Keratinocyte (primary cell): ENCODE measurements around the gene PPOX. TPM values are rescaled to one million over a fixed set of nuclear protein-coding genes. Genes with fewer than 3 reads are reported as not detected.

Experiments used
- DNase-seq: peaks from one replicate; pipeline ENCODE4 v3.0.0-alpha.2; 2011; ENCODE audit warnings: low read depth, missing footprints, low spot score
- FAIRE-seq: peaks from 2 replicates; lab custom pipeline; 2011; peaks lifted over from hg19 to GRCh38; lab: Jason Lieb, UNC
- H2AFZ ChIP-seq: 2 replicates; pipeline ENCODE4 v1.6.0; 2012; ENCODE audit warnings: low read length, control low read depth, inconsistent platforms; ENCODE audit not compliant: control insufficient read depth
- H3K27ac ChIP-seq: 2 replicates; pipeline ENCODE4 v1.5.1; 2011; ENCODE audit warnings: low read length; ENCODE audit not compliant: control insufficient read depth, insufficient read depth
- H3K27me3 ChIP-seq: 3 replicates; pipeline ENCODE4 v1.6.0; 2011; ENCODE audit warnings: low read length; ENCODE audit not compliant: control insufficient read depth, insufficient read depth; ENCODE audit errors: extremely low read depth
- H3K36me3 ChIP-seq, 2 experiments: 2 replicates in 1 of 2; 3 replicates in 1 of 2; pipeline ENCODE4 v1.5.1; 2011; ENCODE audit warnings: low read length in 2 of 2, mild to moderate bottlenecking in 1 of 2; ENCODE audit not compliant: control insufficient read depth in 2 of 2, insufficient read depth in 2 of 2; ENCODE audit errors: extremely low read depth in 1 of 2
- H3K4me1 ChIP-seq: 3 replicates; pipeline ENCODE4 v1.5.1; 2011; ENCODE audit warnings: low read length; ENCODE audit not compliant: control insufficient read depth, insufficient read depth; ENCODE audit errors: extremely low read depth
- H3K4me2 ChIP-seq: 3 replicates; pipeline ENCODE4 v1.6.0; 2011; ENCODE audit warnings: low read depth, low read length; ENCODE audit not compliant: control insufficient read depth, insufficient read depth; ENCODE audit errors: extremely low read depth
- H3K4me3 ChIP-seq, 3 experiments: fragments of 200-600 bp in 1 of 3; sonication (generic) in 1 of 3; 2 replicates in 2 of 3; 3 replicates in 1 of 3; pipeline ENCODE4 v1.5.1; 2011 to 2016; ENCODE audit warnings: low read length in 3 of 3, mild to moderate bottlenecking in 3 of 3, control low read depth in 2 of 3, inconsistent platforms in 1 of 3, low read depth in 1 of 3, mixed read lengths in 1 of 3, mixed run types in 1 of 3, moderate library complexity in 1 of 3; ENCODE audit not compliant: control insufficient read depth in 2 of 3, insufficient read depth in 2 of 3; ENCODE audit errors: extremely low read depth in 1 of 3
- H3K79me2 ChIP-seq: 2 replicates; pipeline ENCODE4 v1.6.0; 2012; ENCODE audit warnings: low read length; ENCODE audit not compliant: control insufficient read depth, insufficient read depth
- H3K9ac ChIP-seq: 3 replicates; pipeline ENCODE4 v1.6.0; 2011; ENCODE audit warnings: low read length; ENCODE audit not compliant: control insufficient read depth, insufficient read depth; ENCODE audit errors: extremely low read depth
- H3K9me1 ChIP-seq: 3 replicates; pipeline ENCODE4 v1.6.0; 2011; ENCODE audit warnings: low read length; ENCODE audit not compliant: control insufficient read depth, insufficient read depth; ENCODE audit errors: extremely low read depth
- H3K9me3 ChIP-seq: 2 replicates; pipeline ENCODE4 v1.5.1; 2012; ENCODE audit warnings: low read depth, low read length; ENCODE audit not compliant: control insufficient read depth
- H4K20me1 ChIP-seq: 3 replicates; pipeline ENCODE4 v1.6.0; 2011; ENCODE audit warnings: low read length; ENCODE audit not compliant: control insufficient read depth, insufficient read depth; ENCODE audit errors: extremely low read depth
- EZH2 ChIP-seq: IDR thresholded peaks from one replicate; pipeline ENCODE4 v1.6.1; 2012; ENCODE audit warnings: inconsistent platforms, mild to moderate bottlenecking, low read length, moderate library complexity
- dilution Hi-C: fragments of 300-500 bp; cut with MboI; formaldehyde crosslinking; loops from one replicate; pipeline ENCODE4 v1.7.0; 2020; ENCODE audit warnings: low sequenced_read_pairs; ENCODE audit not compliant: extremely low pct_ligation_motif_present
- polyA plus RNA-seq, 5 experiments: library from polyadenylated mRNA; depleted of rRNA in 3 of 5; stranded (reverse) in 3 of 5; stranded (forward) in 1 of 5; unstranded in 1 of 5; fragments of >200 nt; gene quantifications; 1 replicate in 1 of 5; 2 replicates in 3 of 5; 3 replicates in 1 of 5; pipeline versions ENCODE4 v1.2.1 to v1.2.3, GENCODE V29; 2011 to 2012; ENCODE audit warnings: missing spikeins in 2 of 5, low read depth in 1 of 5, low replicate concordance in 1 of 5
- TF ChIP-seq, protein P1 (sequence below), 3 experiments: IDR thresholded peaks in 1 of 3; conservative IDR thresholded peaks in 1 of 3; optimal IDR thresholded peaks in 1 of 3; 2 replicates in 2 of 3; 3 replicates in 1 of 3; pipeline versions ENCODE3 to v1.5.1; 2011; ENCODE audit warnings: low read length in 3 of 3, mild to moderate bottlenecking in 3 of 3, moderate library complexity in 2 of 3, control low read depth in 1 of 3, inconsistent platforms in 1 of 3; ENCODE audit not compliant: insufficient read depth in 2 of 3; ENCODE audit errors: extremely low read depth in 1 of 3

The PPOX gene
- polyA plus RNA-seq, 1 donor (not counting 4 experiments of a cell fraction or from before 2014, with no cell fraction given): 17.1 TPM

DNA sequence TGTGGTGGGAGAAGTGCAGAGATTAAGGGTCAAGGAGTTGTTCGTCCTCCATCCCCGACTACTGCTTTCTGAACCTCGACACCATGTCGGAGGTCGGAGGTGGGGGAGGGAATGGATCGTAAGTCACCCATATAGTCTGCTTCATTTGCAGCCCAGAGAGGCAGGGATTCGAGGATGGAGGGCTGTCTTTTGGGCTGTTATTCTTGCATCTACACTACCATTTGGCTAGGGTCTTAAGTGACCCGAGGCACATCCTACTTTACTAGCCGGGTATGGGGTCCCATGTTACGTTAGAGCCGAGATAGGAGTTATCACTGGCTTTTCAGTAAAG is 6.3 kb upstream of the PPOX start:
- Histone ChIP-seq H3K4me1 (peaks cover 22% of the 10 kb centered on the region), H3K27me3 (no peaks in the 10 kb centered on the region), H2AFZ (peak overlapping the region; percentile 29), H4K20me1 (no peaks in the 10 kb centered on the region), H3K36me3 (peaks cover 9 to 33% of the 10 kb centered on the region in 2 experiments), H3K4me2 (peak overlapping the region; percentile 92), H3K4me3 (peak overlapping the region; percentile 73 to 89 (median 74)), H3K9me3 (no peaks in the 10 kb centered on the region), H3K9me1 (no peaks in the 10 kb centered on the region), H3K27ac (peak overlapping the region; percentile 84), H3K9ac (peak overlapping the region; percentile 91), H3K79me2 (peaks cover 15% of the 10 kb centered on the region)
- TF ChIP-seq, protein P1, sequence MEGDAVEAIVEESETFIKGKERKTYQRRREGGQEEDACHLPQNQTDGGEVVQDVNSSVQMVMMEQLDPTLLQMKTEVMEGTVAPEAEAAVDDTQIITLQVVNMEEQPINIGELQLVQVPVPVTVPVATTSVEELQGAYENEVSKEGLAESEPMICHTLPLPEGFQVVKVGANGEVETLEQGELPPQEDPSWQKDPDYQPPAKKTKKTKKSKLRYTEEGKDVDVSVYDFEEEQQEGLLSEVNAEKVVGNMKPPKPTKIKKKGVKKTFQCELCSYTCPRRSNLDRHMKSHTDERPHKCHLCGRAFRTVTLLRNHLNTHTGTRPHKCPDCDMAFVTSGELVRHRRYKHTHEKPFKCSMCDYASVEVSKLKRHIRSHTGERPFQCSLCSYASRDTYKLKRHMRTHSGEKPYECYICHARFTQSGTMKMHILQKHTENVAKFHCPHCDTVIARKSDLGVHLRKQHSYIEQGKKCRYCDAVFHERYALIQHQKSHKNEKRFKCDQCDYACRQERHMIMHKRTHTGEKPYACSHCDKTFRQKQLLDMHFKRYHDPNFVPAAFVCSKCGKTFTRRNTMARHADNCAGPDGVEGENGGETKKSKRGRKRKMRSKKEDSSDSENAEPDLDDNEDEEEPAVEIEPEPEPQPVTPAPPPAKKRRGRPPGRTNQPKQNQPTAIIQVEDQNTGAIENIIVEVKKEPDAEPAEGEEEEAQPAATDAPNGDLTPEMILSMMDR (optimal IDR thresholded peaks at IDR 0.05 in 1 of 3, IDR thresholded peaks at IDR 0.05 in 1 of 3, conservative IDR thresholded peaks at IDR 0.05 in 1 of 3; ENCODE audit: extremely low read depth in 1 of 3, insufficient read depth in 2 of 3, low read length in 3 of 3): no peak
- no peak for TF ChIP-seq EZH2
- FAIRE-seq: no peak
- dilution Hi-C loops: no loop called here
- DNase-seq: no peak

DNA sequence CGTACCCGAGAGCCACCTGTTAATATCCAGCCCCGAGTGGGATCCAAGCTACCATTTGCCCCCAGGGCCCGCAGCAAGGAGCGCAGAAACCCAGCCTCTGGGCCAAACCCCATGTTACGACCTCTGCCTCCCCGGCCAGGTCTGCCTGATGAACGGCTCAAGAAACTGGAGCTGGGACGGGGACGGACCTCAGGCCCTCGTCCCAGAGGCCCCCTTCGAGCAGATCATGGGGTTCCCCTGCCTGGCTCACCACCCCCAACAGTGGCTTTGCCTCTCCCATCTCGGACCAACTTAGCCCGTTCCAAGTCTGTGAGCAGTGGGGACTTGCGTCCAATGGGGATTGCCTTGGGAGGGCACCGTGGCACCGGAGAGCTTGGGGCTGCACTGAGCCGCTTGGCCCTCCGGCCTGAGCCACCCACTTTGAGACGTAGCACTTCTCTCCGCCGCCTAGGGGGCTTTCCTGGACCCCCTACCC is 5.5 kb upstream of the PPOX start:
- H3K4me1 ChIP-seq: peaks cover 26% of the 10 kb centered on the region
- H4K20me1 ChIP-seq: no peaks in the 10 kb centered on the region
- H3K79me2 ChIP-seq: peaks cover 14% of the 10 kb centered on the region
- H3K36me3 ChIP-seq: peaks cover 9 to 33% of the 10 kb centered on the region in 2 experiments
- TF ChIP-seq, protein P1 (optimal IDR thresholded peaks at IDR 0.05 in 1 of 3, IDR thresholded peaks at IDR 0.05 in 1 of 3, conservative IDR thresholded peaks at IDR 0.05 in 1 of 3; ENCODE audit: extremely low read depth in 1 of 3, insufficient read depth in 2 of 3, low read length in 3 of 3): no peak
- TF ChIP-seq EZH2: no peak
- DNase-seq: no peak
- no peak overlapping the region for H2AFZ ChIP-seq
- no peak for FAIRE-seq
- no peak overlapping the region for H3K4me2 ChIP-seq
- H3K9me3 ChIP-seq: no peaks in the 10 kb centered on the region
- no peaks in the 10 kb centered on the region for H3K27me3 ChIP-seq
- dilution Hi-C loops: no loop called here
- no peaks in the 10 kb centered on the region for H3K9me1 ChIP-seq
- H3K27ac ChIP-seq: no peak overlapping the region
- no peak overlapping the region for H3K9ac ChIP-seq
- H3K4me3 ChIP-seq: no peak overlapping the region
